Activated CD4-positive, alpha-beta T cell treated with anti-CD3 and anti-CD28 coated beads, Interleukin-2, amount 50 U/mL, for 1 hour (primary cell): ENCODE measurements around the gene OSBPL5.

Experiments
- DNase-seq: peaks from one replicate; pipeline ENCODE4 v3.0.0-alpha.2; 2020

Gene OSBPL5

GRCh38 chr11:3096909-3097530, 68.1 kb downstream of the OSBPL5 start:
- no peak for DNase-seq

GRCh38 chr11:3095712-3096361, 69.3 kb downstream of the OSBPL5 start:
- no peak for DNase-seq

GRCh38 chr11:3094223-3094824, 70.8 kb downstream of the OSBPL5 start:
- no peak for DNase-seq

- DNase-seq: no peak
These were observed 71.6 kb downstream of the OSBPL5 start for GRCh38 chr11:3093281-3094191.

GRCh38 chr11:3092603-3093141, 72.4 kb downstream of the OSBPL5 start:
- no peak for DNase-seq

GRCh38 chr11:3091846-3092602, 73.1 kb downstream of the OSBPL5 start:
- peak; percentile 71 for DNase-seq

- no peak for DNase-seq
These were observed 73.8 kb downstream of the OSBPL5 start for GRCh38 chr11:3091081-3091845.

GRCh38 chr11:3090096-3090901, 74.8 kb downstream of the OSBPL5 start:
- no peak for DNase-seq

- no peak for DNase-seq
These were observed 75.7 kb downstream of the OSBPL5 start for GRCh38 chr11:3089236-3090061.

GRCh38 chr11:3088806-3089205, 76.3 kb downstream of the OSBPL5 start:
- DNase-seq: no peak

- no peak for DNase-seq
These were observed 77.0 kb downstream of the OSBPL5 start for GRCh38 chr11:3087821-3088800.

- no peak for DNase-seq
These were observed 77.7 kb downstream of the OSBPL5 start for GRCh38 chr11:3087373-3087772.

- no peak for DNase-seq
These were observed 78.4 kb downstream of the OSBPL5 start for GRCh38 chr11:3086671-3087150.

- DNase-seq: no peak
These were observed 79.0 kb downstream of the OSBPL5 start for GRCh38 chr11:3086114-3086513.

GRCh38 chr11:3085052-3085451, 80.1 kb downstream of the OSBPL5 start:
- no peak for DNase-seq

- no peak for DNase-seq
These were observed 81.8 kb downstream of the OSBPL5 start for GRCh38 chr11:3083321-3083720.

GRCh38 chr11:3081386-3081751, 83.7 kb downstream of the OSBPL5 start:
- DNase-seq: no peak

GRCh38 chr11:3080733-3081385, 84.3 kb downstream of the OSBPL5 start:
- no peak for DNase-seq
